Fibroblast of skin of back (primary cell): Measurements from ENCODE around the gene CSRP2. TPM values are rescaled to one million over a fixed set of nuclear protein-coding genes. Genes with fewer than 3 reads are reported as not detected.

Experiments
- DNase-seq: peaks from one replicate; pipeline ENCODE4 v3.0.0-alpha.2; 2013
- polyA plus RNA-seq, 2 experiments: library from polyadenylated mRNA; unstranded; fragments of 120-200 nt; gene quantifications; one replicate each; pipeline ENCODE4 v1.2.1, GENCODE V29; 2013; ENCODE audit not compliant: insufficient read length in 2 of 2

The CSRP2 gene
- 111 TPM for polyA plus RNA-seq (2013, experiment 1 of 2; ENCODE audit: insufficient read length)
- polyA plus RNA-seq (2013, experiment 2 of 2; ENCODE audit: insufficient read length), result 169 TPM

DNA sequence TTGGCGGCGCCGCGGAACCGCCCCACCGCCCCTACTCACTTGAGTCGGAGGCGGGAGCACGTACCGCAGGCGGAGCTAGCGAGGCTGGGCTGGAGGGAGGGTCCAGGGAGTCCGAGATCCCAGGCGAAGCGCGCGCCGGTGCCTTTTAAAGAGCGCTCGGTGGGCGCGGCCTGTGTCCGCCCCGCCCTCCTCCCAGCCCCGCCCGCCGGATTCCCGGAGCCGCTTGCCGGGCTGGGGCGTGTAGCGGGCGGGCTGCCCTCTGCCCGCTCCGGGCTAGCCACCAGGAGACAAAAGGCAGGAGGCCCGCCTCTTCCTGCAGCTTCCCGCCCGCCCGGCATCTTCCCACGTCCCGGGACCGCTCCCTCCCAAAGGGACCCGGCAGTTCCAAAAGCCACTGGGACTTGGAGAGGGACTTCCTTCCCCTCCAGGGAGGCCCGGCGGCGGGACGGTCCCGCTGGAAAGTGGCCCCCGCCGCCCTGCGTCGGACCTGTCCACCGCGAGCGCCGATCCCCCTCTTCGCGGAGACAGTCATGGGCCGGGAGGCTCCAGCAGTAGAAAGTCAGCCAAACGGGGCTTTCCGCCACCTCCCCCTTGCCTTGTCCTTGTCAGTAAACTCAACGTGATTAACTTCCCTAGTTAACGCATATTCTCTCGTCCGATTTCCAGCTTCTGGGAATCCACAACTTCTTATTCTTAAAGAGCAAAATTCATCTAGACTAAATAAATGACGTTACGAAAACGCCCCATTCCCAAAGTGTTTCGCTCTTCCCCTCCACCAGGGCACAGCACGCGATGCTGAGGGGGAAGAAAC lies at the start of gene CSRP2:
TSS of gene CSRP2 (minus strand) at position 121 of the 811 bp plus-strand sequence. CDS start 12,759 bp downstream, outside the sequence.
- DNase-seq, result peak; percentile 92

DNA sequence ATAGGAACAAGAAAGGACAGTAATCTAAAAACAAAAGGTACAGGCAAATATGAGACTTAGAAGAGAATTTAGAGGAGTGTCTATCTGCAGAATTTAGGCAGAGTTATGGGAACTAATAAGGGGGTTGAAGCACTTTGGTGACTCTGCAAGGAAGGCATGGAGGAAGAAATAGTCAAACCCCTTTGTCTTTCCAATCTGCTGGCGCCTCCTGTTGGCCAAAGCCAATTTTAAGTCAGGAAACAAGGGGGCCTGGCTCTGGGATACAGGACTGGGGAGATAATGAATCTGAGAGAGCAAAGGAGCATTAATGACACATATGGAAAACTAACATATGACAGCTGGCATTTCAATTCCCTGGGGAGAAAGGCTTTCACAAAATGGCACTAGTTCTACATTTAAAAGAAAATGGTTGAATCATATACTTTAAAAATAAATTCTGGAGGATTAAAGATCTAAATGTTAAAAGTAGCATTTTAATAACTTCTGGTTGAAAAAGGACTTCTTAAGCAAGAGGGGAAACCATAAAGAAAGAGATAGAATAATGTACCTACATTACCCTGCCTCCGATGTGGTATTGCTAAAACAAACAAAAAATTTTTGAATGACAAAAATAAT lies 48.5 kb upstream of the CSRP2 start:
- DNase-seq, result peak; percentile 58

DNA sequence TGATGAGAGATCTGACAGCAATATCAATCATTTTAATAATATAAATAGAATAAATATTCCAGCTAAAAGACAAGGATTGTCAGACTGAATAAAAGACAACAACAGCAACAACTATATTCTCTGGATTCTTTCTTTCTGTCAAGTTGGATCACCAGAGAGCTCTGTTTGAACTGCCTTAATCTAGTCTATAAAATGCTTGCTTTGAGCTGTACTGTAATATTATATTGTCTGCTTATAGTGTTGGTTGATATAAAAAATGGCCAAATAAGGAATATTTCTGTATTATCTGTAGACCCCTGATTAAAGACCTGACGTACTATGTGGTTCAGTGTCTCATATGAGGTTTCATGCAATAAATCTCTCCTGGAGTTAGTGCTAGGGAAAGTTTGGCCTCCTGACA lies 46.3 kb upstream of the CSRP2 start:
- no peak for DNase-seq

DNA sequence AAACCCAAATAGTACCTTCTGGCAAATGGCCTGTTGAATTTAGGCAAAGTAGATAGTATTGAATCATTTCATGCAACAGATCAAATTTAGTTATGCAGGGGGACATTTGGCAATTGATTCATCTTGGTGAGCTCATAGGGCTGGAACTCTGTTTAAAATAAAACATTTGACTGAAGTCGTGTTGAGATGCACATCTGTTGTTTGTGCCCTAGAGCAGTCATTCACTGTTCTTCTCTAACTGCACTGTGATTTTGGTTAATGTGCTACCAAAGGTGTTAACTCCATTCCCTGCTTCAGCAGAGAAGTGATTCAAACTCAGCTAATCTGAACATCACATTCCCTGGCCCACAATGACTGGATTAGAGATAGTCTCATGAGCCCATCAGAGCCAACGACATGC lies 44.0 kb upstream of the CSRP2 start:
- DNase-seq, result no peak

DNA sequence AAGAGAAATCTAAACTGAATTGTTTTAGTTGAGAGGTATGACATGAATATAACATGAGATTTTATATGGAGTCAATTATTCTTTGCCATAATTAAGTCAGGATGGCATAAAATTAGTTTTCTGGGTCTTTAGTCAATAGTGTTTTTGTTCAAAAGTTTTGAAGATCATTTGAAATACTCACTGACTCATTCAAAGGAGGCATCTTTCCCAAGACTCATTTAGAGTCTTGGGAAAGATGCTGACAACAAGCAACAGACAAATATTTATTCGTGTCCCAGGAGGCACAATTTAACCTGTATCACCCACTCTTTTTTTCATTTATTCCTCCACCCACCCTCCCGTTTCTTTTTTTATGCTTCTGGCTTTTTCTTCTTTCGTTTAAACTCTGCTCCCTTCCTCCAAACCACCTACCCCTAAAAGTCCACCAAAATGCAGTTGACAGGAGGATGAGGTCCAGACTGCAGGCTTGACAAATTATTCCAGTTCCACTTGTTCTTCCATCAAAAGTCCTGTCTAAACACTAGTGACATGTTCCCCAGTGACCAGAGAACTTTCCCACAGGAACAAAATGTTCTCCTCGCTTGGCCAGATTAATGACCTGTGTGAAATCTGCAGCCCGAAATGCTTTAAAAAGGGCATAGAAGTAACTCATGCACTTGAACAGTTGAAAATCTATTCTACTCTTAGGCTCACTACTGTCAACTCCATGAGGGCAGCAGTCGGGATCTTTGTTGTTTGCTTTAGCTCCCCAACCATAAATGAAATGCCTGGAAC lies 43.3 kb upstream of the CSRP2 start:
- DNase-seq, result no peak

DNA sequence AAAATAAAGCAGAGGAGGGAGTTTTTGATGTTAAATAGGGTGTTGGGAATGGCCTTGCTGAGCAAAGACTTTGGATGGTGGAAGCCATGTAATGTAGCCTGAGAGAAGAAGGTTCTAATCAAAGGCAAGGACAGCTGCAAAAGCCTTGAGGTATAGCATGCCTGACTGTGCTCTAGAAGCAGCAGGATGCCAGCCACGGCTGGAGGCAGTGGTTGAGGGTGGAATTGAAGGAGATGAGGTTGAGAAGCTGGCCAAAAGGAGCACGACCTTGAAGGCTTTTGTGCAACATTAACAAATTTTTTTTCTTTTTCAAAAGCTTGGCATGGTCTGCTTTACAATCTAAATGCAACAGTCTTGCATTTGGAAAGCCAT lies 42.3 kb upstream of the CSRP2 start:
- no peak for DNase-seq

DNA sequence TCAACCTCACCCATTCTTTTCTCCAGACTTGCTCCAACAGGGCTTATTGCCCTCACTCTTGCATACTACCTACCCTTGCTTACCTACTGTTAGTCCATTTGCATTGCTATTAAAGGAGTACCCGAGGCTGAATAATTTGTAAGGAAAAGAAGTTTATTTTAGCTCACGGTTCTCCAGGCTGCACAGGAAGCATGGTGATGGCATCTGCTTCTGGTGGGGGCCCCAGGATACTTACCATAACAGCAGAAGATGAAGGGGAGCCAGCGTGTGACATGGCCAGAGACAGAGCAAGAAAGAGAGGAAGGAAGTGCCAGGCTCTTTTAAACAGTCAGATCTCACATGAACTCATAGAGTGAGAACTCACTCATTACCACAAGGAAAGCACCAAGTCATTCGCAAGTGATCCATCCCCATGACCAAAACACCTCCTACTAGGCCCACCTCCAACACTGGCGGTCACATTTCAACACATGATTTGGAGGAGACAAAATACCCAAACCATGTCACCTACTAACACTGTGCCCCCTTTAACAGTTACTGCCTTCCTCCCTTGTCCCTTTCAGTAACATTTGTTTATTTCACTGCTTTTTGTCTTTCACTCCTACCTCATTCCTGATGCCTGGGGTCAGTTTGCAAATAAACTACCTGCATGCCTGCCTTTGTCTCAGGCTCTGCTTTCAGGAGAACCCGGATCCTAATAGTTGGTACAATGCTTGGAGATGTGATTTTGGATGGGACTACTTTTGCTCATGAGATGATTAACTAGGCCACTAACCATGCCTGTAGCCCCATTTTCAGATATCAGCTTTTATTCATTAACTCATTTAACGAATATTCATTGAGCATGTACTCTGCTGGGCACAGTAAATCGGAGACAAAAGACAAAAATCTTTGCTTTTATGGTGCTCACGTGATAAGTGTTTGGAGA lies 41.6 kb upstream of the CSRP2 start:
- DNase-seq, result no peak

DNA sequence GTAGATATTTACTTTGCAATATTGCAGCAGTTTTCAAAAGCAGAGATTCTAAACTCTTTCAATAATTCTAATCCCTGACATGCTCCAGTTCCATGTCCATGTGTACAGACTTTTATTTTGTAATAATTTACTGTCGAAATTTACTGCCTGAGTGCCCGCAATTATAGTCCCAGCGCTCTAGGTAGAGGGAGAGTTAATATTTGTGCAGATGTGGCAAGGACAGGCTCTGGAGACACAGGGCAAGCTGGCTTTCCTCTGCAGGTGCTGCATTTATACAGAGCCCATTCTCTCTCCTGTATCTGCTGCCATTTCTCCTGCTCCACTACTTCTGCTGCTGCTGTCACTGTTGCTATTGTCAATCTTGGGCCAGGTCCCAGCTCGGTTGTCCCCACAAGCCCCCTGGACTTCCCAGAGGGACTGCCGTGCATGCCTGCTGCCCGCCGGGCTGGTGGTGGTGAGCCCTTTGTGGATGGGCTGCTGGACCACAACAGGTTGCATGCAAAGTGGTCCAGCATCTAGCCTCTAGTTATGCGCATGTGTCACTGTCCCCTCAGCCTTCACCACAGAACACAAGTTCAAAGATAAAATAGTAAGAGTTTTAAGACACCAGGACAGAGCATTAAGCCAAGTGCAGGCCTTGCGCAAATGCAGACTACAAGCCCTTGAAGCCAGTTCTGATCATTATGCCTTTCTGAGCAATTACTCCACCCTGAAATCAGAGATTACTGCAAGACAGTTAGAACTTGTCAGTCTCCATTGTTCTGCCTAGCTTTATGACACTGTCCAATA lies 40.8 kb upstream of the CSRP2 start:
- DNase-seq, result no peak

DNA sequence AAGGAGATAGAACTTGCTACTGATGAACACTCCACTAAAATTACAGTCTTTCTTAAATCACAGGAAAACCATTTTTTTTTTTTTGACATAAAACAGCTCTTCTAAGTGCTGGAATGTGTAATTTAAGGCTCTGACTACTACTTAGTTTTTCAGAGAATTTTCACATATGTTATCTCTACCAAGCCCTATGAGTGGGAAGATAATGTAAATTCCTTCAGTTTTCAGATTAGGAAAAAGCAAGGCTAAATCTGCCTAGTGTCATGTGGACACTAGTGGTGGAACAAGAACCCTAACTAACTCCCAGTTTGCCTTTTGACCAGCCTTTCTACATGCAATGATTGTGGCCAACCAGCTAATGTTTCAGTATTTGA lies 37.3 kb upstream of the CSRP2 start:
- DNase-seq, result no peak

DNA sequence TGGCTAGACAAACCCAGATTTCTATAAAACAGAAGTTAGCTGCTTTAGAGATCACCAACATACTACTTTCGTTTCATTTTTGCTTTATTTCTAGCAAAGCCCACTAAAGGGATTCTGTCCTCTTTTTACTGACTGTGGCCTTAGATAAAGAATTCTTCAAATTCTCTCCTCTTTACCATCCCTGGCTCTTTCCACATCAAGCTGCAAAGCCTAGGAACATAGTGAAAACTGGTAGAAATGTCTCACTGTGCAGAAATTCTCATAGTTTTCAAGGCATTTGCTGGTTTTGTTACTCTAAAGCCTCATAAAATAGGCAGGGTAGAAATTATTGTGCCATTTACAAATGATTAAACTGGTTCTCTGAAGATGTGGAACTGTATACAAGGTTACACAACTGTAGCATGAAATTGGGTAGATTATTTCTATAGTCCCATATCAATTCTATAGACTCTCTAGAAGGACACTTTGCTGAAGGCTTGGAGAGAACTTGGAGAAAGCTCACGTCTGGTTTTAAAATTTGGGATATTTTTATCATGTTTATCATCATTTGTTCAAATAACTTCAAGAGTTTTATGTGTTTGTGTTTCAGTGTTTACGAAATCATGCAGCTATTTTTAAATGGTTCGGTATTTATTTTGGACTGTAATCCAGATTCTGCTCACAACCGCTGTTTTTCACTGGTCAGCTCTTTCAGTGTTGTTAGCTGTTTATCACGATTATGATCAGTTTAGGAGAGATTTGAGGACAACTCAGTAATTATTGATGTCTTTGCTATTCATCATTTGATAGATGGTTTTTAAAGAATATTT lies 36.7 kb upstream of the CSRP2 start:
- DNase-seq, result peak; percentile 13

DNA sequence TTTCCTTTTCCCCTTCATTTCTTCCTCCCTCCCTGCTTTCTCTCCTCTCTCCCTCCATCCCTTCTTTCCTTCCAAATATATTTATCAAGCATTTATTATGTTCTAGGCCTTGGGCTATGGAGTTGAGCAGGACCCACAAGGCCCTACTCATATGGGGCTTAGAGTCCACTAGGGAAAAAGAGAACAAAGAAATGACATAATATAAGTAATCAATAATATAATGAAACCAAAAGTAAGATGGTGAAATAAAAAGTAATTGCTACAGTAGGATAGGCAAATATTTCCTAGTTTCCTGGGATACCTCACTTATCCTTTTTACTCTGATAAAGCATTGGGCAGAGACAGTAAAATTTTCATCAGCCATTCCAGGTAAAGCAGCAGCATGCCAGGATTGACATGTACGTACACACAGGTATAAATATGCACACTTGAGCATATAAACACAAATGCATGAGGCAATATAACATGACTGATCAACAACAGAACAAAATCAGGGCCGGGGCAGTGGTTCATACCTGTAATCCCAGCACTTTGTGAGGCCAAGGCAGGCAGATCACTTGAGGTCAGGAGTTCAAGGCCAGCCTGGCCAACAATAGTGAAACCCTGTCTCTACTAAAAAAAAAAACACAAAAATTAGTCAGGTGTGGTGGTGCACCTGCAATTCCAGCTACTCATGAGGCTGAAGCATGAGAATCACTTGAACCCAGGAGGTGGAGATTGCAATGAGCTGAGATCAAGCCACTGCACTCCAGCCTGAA lies 35.5 kb upstream of the CSRP2 start:
- DNase-seq, result no peak

DNA sequence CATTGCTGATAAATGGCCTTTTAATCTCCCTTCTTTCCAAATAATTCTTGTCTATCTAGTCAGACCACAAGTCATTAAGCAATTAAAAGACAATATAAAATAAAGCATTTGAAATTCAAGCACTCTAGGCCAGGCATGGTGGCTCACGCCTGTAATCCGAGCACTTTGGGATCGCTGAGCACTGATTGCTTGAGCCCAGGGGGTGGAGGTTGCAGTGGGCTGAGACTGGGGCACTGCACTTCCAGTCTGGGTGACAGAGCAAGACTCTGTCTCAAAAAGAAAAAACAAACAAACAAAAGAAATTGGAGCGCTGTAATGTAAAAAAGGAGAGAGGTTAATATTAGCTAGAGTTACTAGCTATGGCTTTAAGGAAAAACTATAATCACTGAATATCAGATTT lies 30.5 kb upstream of the CSRP2 start:
- no peak for DNase-seq

DNA sequence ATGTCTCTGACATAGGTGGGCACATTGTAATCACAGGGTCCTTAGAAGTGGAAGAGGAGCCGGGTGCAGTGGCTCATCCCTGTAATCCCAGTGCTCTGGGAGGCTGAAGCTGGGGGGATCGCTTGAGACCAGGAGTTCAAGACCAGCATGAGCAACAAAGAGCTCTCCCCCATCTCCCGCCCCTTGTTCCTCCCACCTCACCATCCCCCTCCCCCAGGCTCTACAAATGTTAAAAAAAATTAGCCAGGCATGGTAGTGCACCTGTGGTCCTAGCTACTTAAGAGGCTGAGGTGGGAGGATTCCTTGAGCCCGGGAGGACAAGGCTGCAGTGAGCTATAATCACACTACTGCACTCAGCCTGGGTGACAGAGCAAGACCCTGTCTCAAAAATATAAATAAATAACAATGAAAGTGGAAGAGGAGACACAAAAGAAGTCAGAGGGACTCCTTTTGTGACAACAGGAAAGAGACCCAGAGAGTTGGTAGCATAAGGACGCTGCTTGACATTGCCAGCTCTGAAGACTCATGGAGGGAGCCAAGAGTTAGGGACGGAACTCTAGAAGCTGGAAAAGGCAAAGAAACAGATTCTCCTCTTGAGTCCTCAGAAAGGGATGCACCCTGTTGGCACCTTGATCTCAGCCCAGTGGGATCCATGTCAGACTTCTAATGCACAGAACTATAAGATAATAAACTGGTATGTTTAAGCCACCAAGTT lies 29.6 kb upstream of the CSRP2 start:
- DNase-seq, result no peak

DNA sequence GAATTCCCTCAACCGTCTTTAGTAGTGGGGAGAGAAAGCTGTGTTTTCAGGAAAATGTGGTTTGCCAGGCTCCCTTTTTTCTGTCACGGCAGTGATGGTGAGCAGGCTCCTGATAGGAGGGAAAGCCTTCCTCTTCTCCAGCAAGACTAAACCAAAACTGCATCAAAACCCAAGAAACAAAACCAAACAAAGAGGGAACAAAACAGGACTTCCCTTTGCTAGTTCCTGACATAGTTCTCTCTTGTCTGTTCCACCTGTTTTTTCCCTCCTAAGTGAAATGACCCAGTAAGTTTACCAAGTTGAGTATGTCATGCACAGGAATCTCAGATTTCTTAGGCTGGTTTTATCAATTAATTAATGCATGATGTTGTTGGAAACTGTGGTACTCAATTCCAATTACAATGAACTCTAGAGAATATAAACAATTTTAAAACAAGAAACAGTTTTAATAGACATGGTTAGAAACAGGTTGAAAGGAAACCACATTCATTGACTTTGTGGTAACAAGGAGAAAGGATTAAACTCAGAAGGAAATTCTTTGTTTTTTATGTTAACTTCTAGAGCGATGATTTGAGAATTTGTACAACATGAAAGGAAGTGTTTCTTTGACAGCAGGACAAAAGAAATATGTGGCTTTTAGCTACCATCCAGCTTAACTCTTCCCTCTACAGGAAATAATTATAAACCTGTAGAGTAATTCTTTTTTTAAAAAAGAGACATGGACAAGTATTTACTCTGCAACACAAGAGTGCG lies 23.0 kb upstream of the CSRP2 start:
- no peak for DNase-seq

DNA sequence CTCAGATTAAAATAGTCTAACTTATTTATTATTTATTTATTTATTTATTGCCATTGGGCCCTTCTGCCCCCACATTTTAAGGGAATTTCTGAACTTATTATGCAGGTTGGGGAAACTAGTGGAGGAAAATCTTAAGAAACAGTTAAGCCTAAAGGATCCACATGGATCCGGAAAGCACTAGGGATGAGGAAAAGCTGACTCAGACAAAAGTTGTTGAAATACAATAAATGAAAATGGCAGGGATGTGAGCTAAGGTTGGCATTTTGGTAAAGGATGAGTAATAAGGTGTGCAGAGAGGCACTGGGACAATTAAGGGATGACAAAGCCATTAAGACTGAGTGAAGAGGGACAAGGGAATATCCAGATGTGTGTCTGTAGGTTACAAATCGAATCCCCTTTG lies 20.7 kb upstream of the CSRP2 start:
- no peak for DNase-seq

DNA sequence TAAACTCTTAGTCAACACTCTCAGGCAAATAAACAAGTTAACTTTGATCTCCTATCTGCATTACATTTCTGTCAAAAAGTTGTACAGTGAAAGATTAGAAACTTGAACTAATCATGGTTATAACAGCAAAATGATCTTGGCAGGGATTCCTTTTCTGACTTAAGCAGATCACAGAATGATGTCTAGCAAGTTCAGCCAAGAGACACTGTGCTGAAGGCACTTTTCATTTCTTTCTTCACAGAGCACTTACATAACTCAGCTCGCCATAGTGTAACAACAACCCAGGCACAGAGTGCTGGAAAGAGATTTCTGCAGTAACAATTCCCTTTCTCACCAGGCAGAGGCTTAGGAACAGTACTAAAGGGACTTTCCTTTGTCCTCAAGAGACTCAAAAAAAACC lies 19.6 kb upstream of the CSRP2 start:
- DNase-seq, result no peak

DNA sequence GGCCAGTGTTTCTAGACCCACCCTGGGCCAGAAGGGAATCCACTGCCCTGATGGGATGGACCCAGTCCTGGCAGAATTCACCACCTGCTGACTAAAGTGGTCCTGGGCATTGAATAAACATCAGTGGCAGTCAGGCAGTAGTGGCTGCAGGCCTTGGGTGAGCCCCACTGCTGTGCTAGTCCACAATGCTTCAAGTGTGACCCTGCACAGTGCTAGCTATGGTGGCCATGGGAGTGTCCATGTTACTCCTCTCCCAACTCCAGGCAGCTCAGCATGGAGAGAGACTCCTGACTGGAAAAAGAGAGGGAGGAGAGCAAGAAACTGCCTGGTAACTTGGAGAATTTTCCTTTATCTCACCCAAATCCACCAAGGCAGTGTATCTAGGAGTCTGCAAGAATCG lies 17.5 kb upstream of the CSRP2 start:
- no peak for DNase-seq

DNA sequence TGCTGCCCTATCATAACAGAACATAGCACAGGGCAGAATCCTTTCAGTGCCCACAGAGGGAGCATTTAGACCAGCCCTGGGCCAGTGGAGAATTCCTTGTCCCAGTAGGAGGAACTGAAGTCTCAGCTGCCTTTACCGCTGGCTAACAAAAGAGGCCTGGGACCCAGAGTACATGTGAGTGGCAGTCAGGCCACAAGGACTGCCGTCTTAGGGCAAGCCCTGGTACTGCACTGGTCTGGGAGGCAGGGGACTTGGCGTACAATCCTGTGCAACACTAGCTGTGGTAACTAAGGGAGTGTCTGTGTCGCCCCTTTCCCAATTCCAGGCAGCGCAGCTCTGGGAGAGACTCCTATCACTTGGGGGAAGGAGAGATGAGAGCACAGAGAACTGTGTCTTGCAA lies 17.0 kb upstream of the CSRP2 start:
- DNase-seq, result no peak
